Uterus (tissue), 4 donors: ENCODE measurements around the gene ZBTB5. TPM values are rescaled to one million over a fixed set of nuclear protein-coding genes. Genes with fewer than 3 reads are reported as not detected.

Experiments used
- DNase-seq, 2 donors: peaks; one replicate each; pipeline ENCODE4 v3.0.0-alpha.2; 2019 to 2020
- H3K27ac ChIP-seq, 2 donors: fragments of 200-600 bp; sonication (generic); 1 replicate in 1 of 2; 2 replicates in 1 of 2; pipeline ENCODE4 v1.5.1; 2016 to 2018
- H3K27me3 ChIP-seq, 2 donors: fragments of 200-600 bp; sonication (generic); one replicate each; pipeline ENCODE4 v1.5.1; 2018 to 2019; ENCODE audit warnings: control low read depth in 1 of 2
- H3K36me3 ChIP-seq, 2 donors: fragments of 200-600 bp; sonication (generic); one replicate each; pipeline ENCODE4 v1.5.1; 2019; ENCODE audit warnings: control low read depth in 1 of 2
- H3K4me1 ChIP-seq, 2 donors: fragments of 200-600 bp; sonication (generic); one replicate each; pipeline ENCODE4 v1.5.1; 2018 to 2019; ENCODE audit warnings: control low read depth in 1 of 2
- H3K4me3 ChIP-seq, 2 donors: fragments of 200-600 bp; sonication (generic); 1 replicate in 1 of 2; 2 replicates in 1 of 2; pipeline ENCODE4 v1.5.1; 2018 to 2019; ENCODE audit warnings: mild to moderate bottlenecking in 1 of 2
- H3K9me3 ChIP-seq, 2 donors: fragments of 200-600 bp; sonication (generic); one replicate each; pipeline ENCODE4 v1.5.1; 2019; ENCODE audit warnings: control low read depth in 1 of 2
- CTCF ChIP-seq, 4 experiments: fragments of 200-600 bp in 2 of 4; fragments of 450-650 bp in 2 of 4; sonication (generic) in 2 of 4; IDR thresholded peaks; one replicate each; pipeline ENCODE4 v1.5.1; 2016 to 2019; ENCODE audit warnings: antibody characterized with exemption in 4 of 4, mild to moderate bottlenecking in 2 of 4, moderate library complexity in 1 of 4
- POLR2A ChIP-seq, 2 donors: fragments of 450-650 bp; IDR thresholded peaks; one replicate each; pipeline ENCODE4 v1.6.1; 2016; ENCODE audit warnings: antibody characterized with exemption in 2 of 2, mild to moderate bottlenecking in 1 of 2, moderate library complexity in 1 of 2
- intact Hi-C: fragments of 100-400 bp; cut with DNase I; formaldehyde crosslinking; loops from one replicate; pipeline ENCODE4 v1.15.1; 2023; ENCODE audit warnings: low total_unique reads
- total RNA-seq, 4 donors: library from RNA; depleted of rRNA in 3 of 4; stranded (reverse); fragments of >200 nt in 3 of 4; gene quantifications; one replicate each; pipeline versions ENCODE4 v1.1.0 to v1.2.4, GENCODE V29; 2014 to 2023
- donor health status: DM: yes; HTN: yes; CAD: no.

Gene ZBTB5
- total RNA-seq, 4 donors from 2014 or later = 6.5 to 22.0 (median 13.3) TPM

- Histone ChIP-seq H3K27ac (no peak overlapping the region), H3K4me3 (no peak overlapping the region), H3K27me3 (no peaks in the 10 kb centered on the region), H3K36me3 (no peaks in the 10 kb centered on the region), H3K4me1 (no peaks in the 10 kb centered on the region), H3K9me3 (no peaks in the 10 kb centered on the region)
- intact Hi-C loops = no loop called here
- no peak for DNase-seq
- no peak for TF ChIP-seq POLR2A (IDR thresholded peaks at IDR 0.05)
- no peak for TF ChIP-seq CTCF (IDR thresholded peaks at IDR 0.05)
Observed at GRCh38 chr9:37445832-37446231, 19.4 kb downstream of the ZBTB5 start.

GRCh38 chr9:37444890-37445289 lies 20.4 kb downstream of the ZBTB5 start:
- no peaks in the 10 kb centered on the region for H3K27me3 ChIP-seq
- TF ChIP-seq POLR2A (IDR thresholded peaks at IDR 0.05) = no peak
- no peak for TF ChIP-seq CTCF (IDR thresholded peaks at IDR 0.05)
- H3K36me3 ChIP-seq = no peaks in the 10 kb centered on the region
- H3K4me3 ChIP-seq = no peak overlapping the region
- H3K4me1 ChIP-seq = no peaks in the 10 kb centered on the region
- intact Hi-C loops = no loop called here
- DNase-seq = no peak
- no peaks in the 10 kb centered on the region for H3K9me3 ChIP-seq
- H3K27ac ChIP-seq = no peak overlapping the region

GRCh38 chr9:37443566-37443965 lies 21.7 kb downstream of the ZBTB5 start:
- intact Hi-C loops = no loop called here
- no peaks in the 10 kb centered on the region for H3K36me3 ChIP-seq
- no peak for DNase-seq

GRCh38 chr9:37442556-37442955 lies 22.7 kb downstream of the ZBTB5 start:
- Histone ChIP-seq H3K27ac (no peak overlapping the region), H3K27me3 (no peaks in the 10 kb centered on the region), H3K4me3 (no peak overlapping the region), H3K36me3 (no peaks in the 10 kb centered on the region), H3K9me3 (no peaks in the 10 kb centered on the region), H3K4me1 (no peaks in the 10 kb centered on the region)
- no peak for DNase-seq
- TF ChIP-seq POLR2A (IDR thresholded peaks at IDR 0.05) = no peak
- TF ChIP-seq CTCF (IDR thresholded peaks at IDR 0.05) = no peak
- intact Hi-C loops = no loop called here

More at GRCh38 chr9:37443566-37443965, 21.7 kb downstream of the ZBTB5 start:
- TF ChIP-seq POLR2A (IDR thresholded peaks at IDR 0.05) = no peak
- no peak for TF ChIP-seq CTCF (IDR thresholded peaks at IDR 0.05)
- Histone ChIP-seq H3K27ac (no peak overlapping the region), H3K4me1 (no peaks in the 10 kb centered on the region), H3K27me3 (no peaks in the 10 kb centered on the region), H3K9me3 (no peaks in the 10 kb centered on the region), H3K4me3 (no peak overlapping the region)

GRCh38 chr9:37441776-37442370 lies 23.4 kb downstream of the ZBTB5 start:
- H3K4me1 ChIP-seq = no peaks in the 10 kb centered on the region
- H3K36me3 ChIP-seq = no peaks in the 10 kb centered on the region
- H3K27ac ChIP-seq = no peak overlapping the region
- DNase-seq = no peak
- TF ChIP-seq CTCF (IDR thresholded peaks at IDR 0.05) (no peak), POLR2A (IDR thresholded peaks at IDR 0.05) (no peak)
- no peaks in the 10 kb centered on the region for H3K27me3 ChIP-seq
- H3K9me3 ChIP-seq = no peaks in the 10 kb centered on the region
- no peak overlapping the region for H3K4me3 ChIP-seq
- intact Hi-C loops = no loop called here
